Endothelial cell of umbilical vein (primary cell): ENCODE data around the gene PPP2R2D. TPM values are rescaled to one million over a fixed set of nuclear protein-coding genes. Genes with fewer than 3 reads are reported as not detected.

ENCODE experiments used
- BruUV-seq: library from RNA; stranded (reverse); fragments of 400-500 nt; replicated peaks from 2 replicates; lab custom pipeline; 2021; lab: Mats Ljungman, UMichigan
- CTCF ChIA-PET: fragments of 300-600, 350-600 bp; sonication (Branson Sonifier 250); formaldehyde crosslinking; loops from one replicate; lab custom pipeline; 2021; ENCODE audit warnings: antibody characterized with exemption, inconsistent platforms; lab: Charles Lee
- POLR2A ChIA-PET: fragments of 300-600, 350-600 bp; sonication (Branson Sonifier 250); formaldehyde crosslinking; loops from one replicate; lab custom pipeline; 2021; ENCODE audit warnings: antibody characterized with exemption, inconsistent platforms; lab: Charles Lee
- DNase-seq: peaks from one replicate; pipeline ENCODE4 v3.0.0-alpha.2; 2011; ENCODE audit warnings: low read depth, low spot score
- FAIRE-seq: peaks from 2 replicates; lab custom pipeline; 2011; peaks lifted over from hg19 to GRCh38; lab: Jason Lieb, UNC
- H2AFZ ChIP-seq: 2 replicates; pipeline ENCODE4 v1.6.0; 2012; ENCODE audit warnings: low read depth, low read length, control low read depth, inconsistent platforms
- H3K27ac ChIP-seq: 2 replicates; pipeline ENCODE4 v1.5.1; 2011; ENCODE audit warnings: low read depth, mild to moderate bottlenecking, control low read depth, low read length, moderate library complexity; ENCODE audit not compliant: insufficient read depth
- H3K27me3 ChIP-seq, 2 experiments: 2 replicates each; pipeline versions ENCODE4 v1.6.0 to v1.6.1; 2011; ENCODE audit warnings: low read length in 2 of 2, mixed read lengths in 1 of 2; ENCODE audit not compliant: control insufficient read depth in 2 of 2, insufficient read depth in 2 of 2
- H3K36me3 ChIP-seq, 2 experiments: 2 replicates in 1 of 2; 3 replicates in 1 of 2; pipeline ENCODE4 v1.5.1; 2011; ENCODE audit warnings: low read length in 2 of 2, mild to moderate bottlenecking in 1 of 2, moderate library complexity in 1 of 2; ENCODE audit not compliant: control insufficient read depth in 2 of 2, insufficient read depth in 2 of 2; ENCODE audit errors: extremely low read depth in 1 of 2
- H3K4me1 ChIP-seq: 3 replicates; pipeline ENCODE4 v1.5.1; 2011; ENCODE audit warnings: mild to moderate bottlenecking, low read length; ENCODE audit not compliant: control insufficient read depth, insufficient read depth; ENCODE audit errors: extremely low read depth
- H3K4me2 ChIP-seq: 2 replicates; pipeline ENCODE4 v1.6.1; 2011; ENCODE audit warnings: low read length, control low read depth, mixed read lengths; ENCODE audit not compliant: insufficient read depth
- H3K4me3 ChIP-seq, 3 experiments: fragments of 200-600 bp in 1 of 3; sonication (generic), shearing (Covaris generic) in 1 of 3; replicated peaks in 1 of 3; 2 replicates each; pipeline ENCODE4 v1.5.1; 2011 to 2016; ENCODE audit warnings: control low read depth in 3 of 3, low read length in 3 of 3, mild to moderate bottlenecking in 2 of 3, inconsistent platforms in 1 of 3, low read depth in 1 of 3, moderate library complexity in 1 of 3; ENCODE audit not compliant: insufficient read depth in 1 of 3
- H3K79me2 ChIP-seq: 2 replicates; pipeline ENCODE4 v1.6.0; 2012; ENCODE audit warnings: low read length, inconsistent platforms; ENCODE audit not compliant: control insufficient read depth, insufficient read depth
- H3K9ac ChIP-seq: replicated peaks from 2 replicates; pipeline ENCODE3; 2011; ENCODE audit warnings: low read length, control low read depth; ENCODE audit not compliant: insufficient read depth; ENCODE audit errors: extremely low read depth
- H3K9me1 ChIP-seq: replicated peaks from 3 replicates; pipeline ENCODE4 v1.6.0; 2011; ENCODE audit warnings: mild to moderate bottlenecking, low read length; ENCODE audit not compliant: control insufficient read depth, insufficient read depth; ENCODE audit errors: extremely low read depth
- H3K9me3 ChIP-seq: replicated peaks from 2 replicates; pipeline ENCODE4 v1.5.1; 2012; ENCODE audit warnings: low read length, inconsistent platforms; ENCODE audit not compliant: control insufficient read depth, insufficient read depth
- H4K20me1 ChIP-seq: replicated peaks from 2 replicates; pipeline ENCODE3; 2011; ENCODE audit warnings: mild to moderate bottlenecking, low read length; ENCODE audit not compliant: control insufficient read depth, insufficient read depth; ENCODE audit errors: extremely low read depth
- CTCF ChIP-seq, 2 donors: IDR thresholded peaks; 1 replicate in 1 of 2; 2 replicates in 1 of 2; pipeline ENCODE4 v1.5.1; 2011; ENCODE audit warnings: low read length in 2 of 2, mild to moderate bottlenecking in 2 of 2, moderate library complexity in 2 of 2, control low read depth in 1 of 2, inconsistent platforms in 1 of 2, low read depth in 1 of 2; ENCODE audit not compliant: insufficient read depth in 1 of 2; ENCODE audit errors: extremely low read depth in 1 of 2
- EZH2 ChIP-seq: IDR thresholded peaks from 2 replicates; pipeline ENCODE4 v1.6.1; 2012; ENCODE audit warnings: borderline replicate concordance, low read depth, mild to moderate bottlenecking, moderate library complexity, low read length, inconsistent platforms; ENCODE audit not compliant: severe bottlenecking
- FOS ChIP-seq: IDR thresholded peaks from 2 replicates; pipeline ENCODE4 v1.6.1; 2011; ENCODE audit warnings: mild to moderate bottlenecking, low read length, moderate library complexity, borderline replicate concordance; ENCODE audit not compliant: insufficient read depth
- GATA2 ChIP-seq: IDR thresholded peaks from 2 replicates; pipeline ENCODE4 v1.7.0; 2011; ENCODE audit warnings: low read depth, mild to moderate bottlenecking, moderate library complexity, mixed read lengths, low read length; ENCODE audit not compliant: insufficient read length, insufficient read depth
- JUN ChIP-seq: IDR thresholded peaks from 2 replicates; pipeline ENCODE4 v1.6.1; 2011; ENCODE audit warnings: borderline replicate concordance, low read depth; ENCODE audit not compliant: insufficient read length, insufficient read depth
- MAX ChIP-seq: IDR thresholded peaks from 2 replicates; pipeline ENCODE4 v1.6.1; 2011; ENCODE audit not compliant: insufficient read depth, insufficient read length
- MYC ChIP-seq: IDR thresholded peaks from one replicate; pipeline ENCODE4 v1.6.1; 2011; ENCODE audit warnings: mild to moderate bottlenecking, low read depth, low read length
- POLR2A ChIP-seq: IDR thresholded peaks from 2 replicates; pipeline ENCODE4 v1.6.1; 2012; ENCODE audit warnings: low read depth, mild to moderate bottlenecking, control low read depth, low read length
- POLR2AphosphoS5 ChIP-seq: IDR thresholded peaks from 2 replicates; pipeline ENCODE4 v1.6.1; 2012; ENCODE audit warnings: low read depth, mild to moderate bottlenecking, control low read depth, low read length, moderate library complexity; ENCODE audit not compliant: insufficient read depth
- dilution Hi-C: fragments of 300-500 bp; cut with MboI; formaldehyde crosslinking; loops from one replicate; pipeline ENCODE4 v1.15.0; 2019; ENCODE audit warnings: low sequenced_read_pairs; ENCODE audit not compliant: extremely low pct_ligation_motif_present
- intact Hi-C: fragments of 100-400 bp; cut with micrococcal nuclease; formaldehyde crosslinking; loops from one replicate; pipeline ENCODE4 v1.10.0; 2022
- polyA plus RNA-seq, 4 experiments: library from polyadenylated mRNA; depleted of rRNA in 3 of 4; stranded (reverse) in 3 of 4; unstranded in 1 of 4; fragments of >200 nt; gene quantifications; 2 replicates each; pipeline versions ENCODE4 v1.2.1 to v1.2.3, GENCODE V29; 2011 to 2012; ENCODE audit warnings: missing spikeins in 1 of 4
- total RNA-seq: library from RNA; stranded (reverse); gene quantifications from 2 replicates; pipeline ENCODE4 v1.2.3, GENCODE V29; 2021

The PPP2R2D gene
- total and polyA plus RNA-seq, 2 donors (not counting 3 experiments of a cell fraction or from before 2014, with no cell fraction given), result 29.9 to 36.3 TPM

GRCh38 chr10:131909929-131910328 lies 9.1 kb downstream of the PPP2R2D start:
- H3K9me3 ChIP-seq, result no peaks in the 10 kb centered on the region
- POLR2A ChIA-PET, result no interaction called here
- intact Hi-C loops, result no loop called here
- no peak overlapping the region for H2AFZ ChIP-seq
- CTCF ChIA-PET, result no interaction called here
- peaks cover 95% of the 10 kb centered on the region for H3K79me2 ChIP-seq
- dilution Hi-C loops, result no loop called here
- no peak overlapping the region for H3K9ac ChIP-seq
- DNase-seq, result no peak
- no TSS peak for BruUV-seq
- H3K27me3 ChIP-seq, result no peaks in the 10 kb centered on the region
- H3K9me1 ChIP-seq, result no peaks in the 10 kb centered on the region
- no peak for FAIRE-seq
- H3K36me3 ChIP-seq, result peaks cover 3 to 12% of the 10 kb centered on the region in 2 experiments
- H3K27ac ChIP-seq, result no peak overlapping the region
- H3K4me1 ChIP-seq, result no peaks in the 10 kb centered on the region
- no peak overlapping the region for H3K4me2 ChIP-seq
- TF ChIP-seq MYC (no peak), POLR2AphosphoS5 (no peak), POLR2A (no peak), FOS (no peak), CTCF (IDR thresholded peaks at IDR 0.05; ENCODE audit: extremely low read depth in 1 of 2, insufficient read depth in 1 of 2, low read depth in 1 of 2, low read length in 2 of 2) (no peak), JUN (no peak), GATA2 (no peak), MAX (no peak), EZH2 (no peak)
- no peak overlapping the region for H3K4me3 ChIP-seq
- peaks cover 2% of the 10 kb centered on the region for H4K20me1 ChIP-seq
